DMS79 (cell line): Measurements from ENCODE around the gene EML4.
"Not testable (repeated sequence)": the region's sequence is repeated elsewhere in the genome, so short reads cannot be mapped to it uniquely, and the experiment has no call there.

Experiments used
- DNase-seq: peaks from one replicate; lab custom pipeline; 2025; lab: John Stamatoyannopoulos, UW

Gene EML4

DNA sequence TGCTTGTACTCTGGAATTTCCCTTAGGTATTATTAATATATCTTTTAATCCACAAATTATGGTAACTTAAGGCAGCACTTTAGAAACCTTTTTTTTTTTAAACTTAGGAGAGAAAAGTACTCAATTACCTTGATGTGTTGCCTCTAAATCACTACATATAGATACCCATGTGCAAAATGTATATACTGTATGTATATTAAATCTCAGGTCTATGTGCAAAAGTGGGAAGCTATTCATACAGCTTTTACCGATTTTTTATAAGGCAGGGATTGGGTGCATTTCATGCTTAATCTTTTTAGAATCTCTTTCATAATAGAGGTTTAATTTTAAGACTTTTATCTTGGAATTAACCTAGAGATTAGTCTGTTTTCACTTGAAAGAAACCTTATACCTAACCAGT lies 3.4 kb downstream of the EML4 start:
- no peak for DNase-seq

- DNase-seq, result not testable (repeated sequence)
These were observed 4.3 kb downstream of the EML4 start for GRCh38 chr2:42173467-42173866.

DNA sequence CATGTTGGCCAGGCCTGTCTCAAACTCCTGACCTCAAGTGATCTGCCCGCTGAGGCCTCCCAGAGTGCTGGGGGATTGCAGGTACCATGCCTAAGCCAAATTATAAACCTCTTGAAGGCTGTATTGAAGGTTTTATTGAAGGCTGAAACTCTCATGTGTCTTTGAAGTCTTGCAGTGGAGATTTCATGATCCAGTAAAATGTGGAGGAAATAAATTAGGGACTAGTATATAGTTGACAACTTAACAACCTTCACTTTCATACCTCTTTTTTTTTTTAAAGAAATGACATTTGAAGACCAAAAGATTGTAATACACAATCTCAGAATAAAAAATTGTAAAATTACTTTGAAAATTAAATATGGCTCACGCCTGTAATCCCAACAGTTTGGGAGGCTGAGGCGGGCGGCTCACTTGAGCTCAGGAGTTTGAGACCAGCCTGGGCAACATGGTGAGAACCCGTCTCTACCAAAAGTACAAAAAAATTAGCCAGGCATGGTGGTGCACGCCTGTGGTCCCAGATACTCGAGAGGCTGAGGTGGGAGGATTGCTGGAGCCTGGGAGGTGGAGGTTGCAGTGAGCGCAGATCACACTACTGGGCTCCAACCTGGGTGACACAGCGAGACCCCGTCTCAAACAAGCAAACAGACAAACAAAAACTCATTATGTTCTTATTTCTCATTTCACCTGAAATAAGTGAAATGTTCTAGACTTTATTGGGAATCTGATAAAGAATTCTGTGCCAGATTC lies 8.0 kb downstream of the EML4 start:
- DNase-seq, result no peak

DNA sequence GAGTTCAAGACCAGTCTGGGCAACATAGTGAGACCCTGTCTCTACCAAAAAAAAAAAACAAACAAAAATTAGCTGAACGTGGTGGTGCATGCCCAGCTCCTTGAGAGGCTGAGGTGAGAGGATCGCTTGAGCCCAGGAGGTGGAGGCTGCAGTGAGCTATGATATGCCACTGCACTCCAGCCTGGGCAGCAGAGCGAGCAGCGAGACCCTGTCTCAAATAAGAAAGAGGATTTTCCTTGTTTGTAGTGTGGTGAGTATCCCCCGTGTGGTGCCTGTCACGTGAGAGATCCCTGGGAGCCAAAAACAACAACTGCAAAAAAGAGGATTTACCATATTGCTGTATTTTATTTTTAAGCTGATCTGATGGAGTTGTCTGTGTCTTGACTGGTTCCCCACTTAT lies 9.2 kb downstream of the EML4 start:
- no peak for DNase-seq

GRCh38 chr2:42180300-42180699 lies 11.1 kb downstream of the EML4 start:
- DNase-seq, result no peak

- no peak for DNase-seq
These were observed 13.6 kb downstream of the EML4 start for GRCh38 chr2:42182654-42183308.

GRCh38 chr2:42183775-42184174 lies 14.6 kb downstream of the EML4 start:
- no peak for DNase-seq

DNA sequence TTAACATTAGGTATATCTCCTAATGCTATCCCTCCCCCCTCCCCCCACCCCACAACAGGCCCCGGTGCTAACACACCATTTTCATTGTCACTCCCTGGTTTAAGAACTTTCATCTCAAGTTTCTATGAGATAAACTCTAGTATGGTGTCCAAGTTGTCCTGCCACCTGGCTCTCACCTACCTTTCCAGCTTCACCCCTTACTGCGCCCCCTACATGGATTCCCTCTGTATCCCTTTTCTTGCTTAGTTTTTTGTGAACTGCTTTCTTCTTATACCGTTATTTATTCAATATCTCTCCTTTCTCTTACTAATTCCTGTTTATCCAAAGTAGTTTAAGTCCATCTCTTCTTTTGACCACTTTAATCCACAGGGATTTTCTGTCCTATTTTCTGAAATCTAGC lies 15.2 kb downstream of the EML4 start:
- no peak for DNase-seq

- DNase-seq, result no peak
These were observed 16.2 kb downstream of the EML4 start for GRCh38 chr2:42185220-42185921.

DNA sequence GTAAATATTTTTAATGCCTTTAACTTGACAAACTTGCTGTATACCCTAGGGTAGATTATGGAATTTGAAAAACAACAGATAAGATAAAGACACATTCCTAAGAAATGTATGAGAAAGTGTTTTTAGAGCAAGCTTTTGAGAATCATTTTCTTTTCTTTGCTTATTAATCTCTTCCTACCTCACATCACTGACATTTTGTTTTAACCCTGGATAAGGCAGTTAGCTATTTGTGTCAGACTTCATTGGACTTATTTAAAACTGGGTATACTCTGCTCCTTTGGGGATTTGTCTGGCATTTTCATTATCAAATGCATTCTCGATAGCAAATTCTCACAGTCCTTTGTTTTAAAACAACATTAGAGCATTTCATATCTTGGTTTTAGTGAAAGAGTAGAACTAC lies 17.2 kb downstream of the EML4 start:
- no peak for DNase-seq

DNA sequence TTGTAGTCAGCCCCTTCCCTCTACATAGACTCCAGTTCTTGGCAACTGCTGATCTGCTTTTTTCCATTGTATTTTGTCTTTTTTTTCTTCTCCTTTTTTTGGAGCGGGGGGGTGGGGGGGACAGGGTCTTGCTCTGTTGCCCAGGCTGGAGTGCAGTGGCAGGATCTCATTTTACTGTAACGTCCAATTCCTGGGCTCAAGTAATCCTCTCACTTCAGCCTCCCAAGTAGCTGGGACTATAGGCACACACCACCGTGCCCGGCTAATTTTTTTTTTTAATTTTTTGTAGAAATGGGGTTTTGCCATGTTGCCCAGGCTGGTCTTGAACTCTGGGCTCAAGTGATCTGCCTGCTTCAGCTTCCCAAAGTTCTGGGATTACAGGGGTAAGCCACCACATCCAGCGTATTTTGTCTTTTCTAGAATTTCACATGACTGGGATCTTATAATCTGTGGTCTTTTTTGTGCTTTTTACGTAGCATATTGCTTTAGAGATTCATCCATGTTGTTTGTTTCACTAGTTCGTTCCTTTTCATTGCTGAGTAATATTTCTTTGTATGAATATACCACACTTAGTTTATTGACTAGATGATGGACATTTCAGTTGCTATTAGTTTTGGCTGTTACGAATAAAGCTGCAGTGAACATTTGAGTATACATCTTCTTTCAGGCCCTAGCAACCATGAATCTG lies 17.9 kb downstream of the EML4 start:
- no peak for DNase-seq

- DNase-seq, result no peak
These were observed 18.7 kb downstream of the EML4 start for GRCh38 chr2:42187886-42188285.

DNA sequence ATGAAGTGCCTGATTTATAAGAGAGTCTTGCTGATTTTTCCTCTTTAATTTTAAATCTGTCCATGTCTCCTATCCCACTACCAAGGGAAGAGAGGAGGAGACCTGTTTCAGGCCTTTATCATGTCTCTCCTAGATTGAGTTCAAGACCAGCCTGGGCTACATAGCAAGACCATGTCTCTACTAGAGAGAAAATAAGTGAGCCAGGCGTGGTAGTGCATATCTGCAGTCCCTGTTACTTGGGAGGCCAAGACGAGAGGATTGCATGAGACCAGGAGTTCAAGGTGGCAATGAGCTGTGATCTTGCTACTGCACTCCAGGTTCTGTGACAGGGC lies 20.0 kb downstream of the EML4 start:
- DNase-seq, result no peak

GRCh38 chr2:42190191-42190590 lies 21.0 kb downstream of the EML4 start:
- DNase-seq, result no peak

DNA sequence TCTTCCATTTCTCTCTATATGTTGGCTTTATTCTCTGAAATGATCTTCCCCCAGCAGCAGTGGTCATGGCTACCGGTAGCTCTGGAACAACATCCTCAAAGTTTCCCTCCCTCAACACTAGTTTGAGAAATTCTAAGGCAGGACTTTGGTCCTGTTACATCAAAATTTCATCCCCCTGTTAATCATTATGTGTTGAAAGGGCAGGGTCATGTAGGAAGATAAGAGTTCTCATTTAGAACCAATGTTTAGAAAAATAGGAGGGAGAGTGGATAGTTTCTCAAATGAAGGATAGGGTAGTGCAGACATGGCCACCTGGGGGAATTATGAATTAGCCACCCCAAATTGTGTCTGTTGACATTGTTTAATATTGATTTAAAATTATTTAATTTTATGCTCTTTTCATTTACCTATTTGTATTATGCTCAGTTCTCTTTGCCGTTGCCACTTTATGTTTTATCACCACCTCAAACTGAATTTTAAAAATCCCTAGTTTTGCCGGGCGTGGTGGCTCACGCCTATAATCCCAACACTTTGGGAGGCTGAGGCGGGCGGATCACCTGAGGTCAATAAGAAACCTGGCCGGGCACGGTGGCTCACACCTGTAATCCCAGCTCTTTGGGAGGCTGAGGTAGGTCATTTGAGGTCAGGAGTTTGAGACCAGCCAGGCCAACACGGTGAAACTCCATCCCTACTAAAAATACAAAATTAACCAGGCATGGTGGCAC lies 22.3 kb downstream of the EML4 start:
- DNase-seq, result no peak

GRCh38 chr2:42192010-42192373 lies 22.8 kb downstream of the EML4 start:
- no peak for DNase-seq

- no peak for DNase-seq
These were observed 23.8 kb downstream of the EML4 start for GRCh38 chr2:42192652-42193566.

- no peak for DNase-seq
These were observed 24.6 kb downstream of the EML4 start for GRCh38 chr2:42193722-42194187.

GRCh38 chr2:42194428-42194827 lies 25.3 kb downstream of the EML4 start:
- DNase-seq, result no peak

GRCh38 chr2:42195559-42195958 lies 26.4 kb downstream of the EML4 start:
- no peak for DNase-seq

DNA sequence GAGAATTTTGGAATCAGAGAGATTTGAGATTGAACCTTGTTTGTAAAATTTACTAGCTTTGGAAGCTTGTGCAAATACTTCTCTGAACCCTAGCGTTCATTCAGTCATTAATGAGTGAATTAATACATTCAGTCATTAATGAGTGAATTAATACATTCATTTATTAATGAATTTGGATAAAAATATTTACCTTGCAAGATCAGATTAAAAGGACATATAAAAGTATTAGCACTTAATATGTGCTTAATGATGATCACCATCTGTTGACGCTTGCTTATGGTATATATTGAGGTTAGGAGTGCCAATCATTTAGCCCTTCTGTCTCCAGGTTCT lies 26.9 kb downstream of the EML4 start:
- DNase-seq, result no peak
